WERI-Rb-1 (cell line): ENCODE measurements around the gene GORAB.

Experiments
- DNase-seq: peaks from one replicate; pipeline ENCODE4 v3.0.0-alpha.2; 2020
- H3K27ac ChIP-seq: fragments of 250-450 bp; sonication (Bioruptor Pico); 2 replicates; pipeline ENCODE4 v1.5.1; 2020; ENCODE audit warnings: mild to moderate bottlenecking, moderate library complexity
- H3K27me3 ChIP-seq: fragments of 250-450 bp; sonication (Bioruptor Pico); 2 replicates; pipeline ENCODE4 v1.5.1; 2021; ENCODE audit warnings: mild to moderate bottlenecking, low read depth, moderate library complexity; ENCODE audit not compliant: insufficient read depth, severe bottlenecking
- H3K36me3 ChIP-seq: fragments of 250-450 bp; sonication (Bioruptor Pico); 2 replicates; pipeline ENCODE4 v1.5.1; 2020; ENCODE audit warnings: mild to moderate bottlenecking, moderate library complexity
- H3K4me3 ChIP-seq: 2 replicates; pipeline ENCODE4 v1.5.1; 2011; ENCODE audit warnings: low read depth, mild to moderate bottlenecking, control low read depth, low read length
- H3K9me3 ChIP-seq: fragments of 250-450 bp; sonication (Bioruptor Pico); 2 replicates; pipeline ENCODE4 v1.5.1; 2021; ENCODE audit warnings: mild to moderate bottlenecking, moderate library complexity; ENCODE audit not compliant: severe bottlenecking
- CTCF ChIP-seq: IDR thresholded peaks from 2 replicates; pipeline ENCODE4 v1.5.1; 2011; ENCODE audit warnings: low read depth, mild to moderate bottlenecking, control low read depth, inconsistent platforms, low read length

Gene GORAB

GRCh38 chr1:170594066-170594626 lies 62.2 kb downstream of the GORAB start:
- H3K27ac ChIP-seq = 0 out of 2 replicates have a peak overlapping the region, but pooled peaks have one; percentile 28
- H3K4me3 ChIP-seq = no peak overlapping the region
- no peak for TF ChIP-seq CTCF
- H3K9me3 ChIP-seq = no peaks in the 10 kb centered on the region
- H3K27me3 ChIP-seq = no peaks in the 10 kb centered on the region
- H3K36me3 ChIP-seq = no peaks in the 10 kb centered on the region
- DNase-seq = peak; percentile 35

- H3K9me3 ChIP-seq = no peaks in the 10 kb centered on the region
- no peak for TF ChIP-seq CTCF
- DNase-seq = no peak
- no peak overlapping the region for H3K4me3 ChIP-seq
- H3K36me3 ChIP-seq = no peaks in the 10 kb centered on the region
- no peaks in the 10 kb centered on the region for H3K27me3 ChIP-seq
- H3K27ac ChIP-seq = no peak overlapping the region
Measured at GRCh38 chr1:170596701-170597100, 64.7 kb downstream of the GORAB start.

GRCh38 chr1:170598618-170599017 lies 66.7 kb downstream of the GORAB start:
- DNase-seq = no peak
- Histone ChIP-seq H3K4me3 (no peak overlapping the region), H3K36me3 (no peaks in the 10 kb centered on the region), H3K27ac (no peak overlapping the region), H3K27me3 (no peaks in the 10 kb centered on the region), H3K9me3 (no peaks in the 10 kb centered on the region)
- TF ChIP-seq CTCF = no peak

- Histone ChIP-seq H3K36me3 (no peaks in the 10 kb centered on the region), H3K4me3 (no peak overlapping the region), H3K27ac (no peak overlapping the region), H3K9me3 (no peaks in the 10 kb centered on the region), H3K27me3 (no peaks in the 10 kb centered on the region)
- no peak for DNase-seq
- no peak for TF ChIP-seq CTCF
Measured at GRCh38 chr1:170599033-170599432, 67.1 kb downstream of the GORAB start.

GRCh38 chr1:170601866-170602265 lies 69.9 kb downstream of the GORAB start:
- Histone ChIP-seq H3K9me3 (no peaks in the 10 kb centered on the region), H3K4me3 (no peak overlapping the region), H3K27ac (no peak overlapping the region), H3K36me3 (no peaks in the 10 kb centered on the region), H3K27me3 (no peaks in the 10 kb centered on the region)
- no peak for TF ChIP-seq CTCF
- no peak for DNase-seq
